SW 1271 (cell line): ENCODE data around the gene PTPN1.
A peak's percentile ranks its signal among the peaks of the same experiment; 100 is the strongest.
"Not testable (repeated sequence)": the region's sequence is repeated elsewhere in the genome, so short reads cannot be mapped to it uniquely, and the experiment has no call there.

Experiments used
- DNase-seq, 2 experiments: peaks; one replicate each; lab custom pipeline; 2025; lab: John Stamatoyannopoulos, UW

Gene PTPN1

DNA sequence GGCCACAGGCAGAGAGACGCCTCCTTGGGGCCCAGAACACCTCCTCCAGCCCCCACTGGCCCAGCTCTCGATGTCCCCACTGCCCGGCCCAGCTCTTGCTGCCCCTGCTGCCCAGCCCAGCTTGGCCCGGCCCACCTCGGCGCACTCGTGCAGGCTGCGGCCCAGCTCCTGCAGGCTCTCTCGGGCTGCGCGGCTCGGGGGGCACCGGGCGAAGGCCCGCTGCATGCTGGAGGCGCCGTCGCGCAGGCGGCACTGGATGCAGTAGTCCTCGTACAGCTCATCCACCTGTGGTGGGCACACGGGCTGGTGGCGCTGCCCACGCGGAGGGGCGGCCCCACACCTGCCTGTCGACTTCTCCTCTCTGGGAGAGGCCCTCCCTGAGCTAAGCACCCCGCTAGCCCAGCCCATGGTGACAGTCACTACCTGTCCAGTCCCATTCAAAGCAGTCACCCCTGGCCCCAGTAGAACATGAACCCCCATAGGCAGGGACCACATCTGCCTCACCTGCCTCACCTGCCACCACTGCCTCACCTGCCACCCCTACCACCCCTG is 99.3 kb downstream of the PTPN1 start:
- no peak for DNase-seq

DNA sequence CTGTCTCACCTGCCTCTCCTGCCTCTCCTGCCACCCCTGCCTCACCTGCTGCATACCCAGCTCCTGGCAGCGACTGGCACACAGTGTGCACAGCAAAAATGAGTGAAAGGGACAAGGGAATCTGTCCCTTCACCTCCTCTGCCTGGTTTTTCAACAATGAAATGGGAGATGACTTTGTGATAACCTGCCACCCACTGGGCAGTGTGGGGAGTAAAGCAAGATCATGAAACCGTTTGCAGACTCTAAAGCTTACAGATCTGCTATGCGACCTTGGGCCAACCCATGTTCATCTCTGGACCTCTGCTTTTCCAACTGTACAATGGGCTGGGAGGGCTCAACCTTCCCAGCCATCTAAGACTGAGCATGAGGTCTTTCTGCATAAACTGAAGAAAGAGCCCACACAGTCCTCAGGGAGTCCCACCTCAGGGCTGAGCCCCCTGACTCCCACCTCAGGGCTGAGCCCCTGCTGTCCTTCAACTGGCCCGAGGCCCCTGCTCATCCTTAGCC is 100.1 kb downstream of the PTPN1 start:
- DNase-seq, result peak in 1 of 2 experiments; percentile 27

DNA sequence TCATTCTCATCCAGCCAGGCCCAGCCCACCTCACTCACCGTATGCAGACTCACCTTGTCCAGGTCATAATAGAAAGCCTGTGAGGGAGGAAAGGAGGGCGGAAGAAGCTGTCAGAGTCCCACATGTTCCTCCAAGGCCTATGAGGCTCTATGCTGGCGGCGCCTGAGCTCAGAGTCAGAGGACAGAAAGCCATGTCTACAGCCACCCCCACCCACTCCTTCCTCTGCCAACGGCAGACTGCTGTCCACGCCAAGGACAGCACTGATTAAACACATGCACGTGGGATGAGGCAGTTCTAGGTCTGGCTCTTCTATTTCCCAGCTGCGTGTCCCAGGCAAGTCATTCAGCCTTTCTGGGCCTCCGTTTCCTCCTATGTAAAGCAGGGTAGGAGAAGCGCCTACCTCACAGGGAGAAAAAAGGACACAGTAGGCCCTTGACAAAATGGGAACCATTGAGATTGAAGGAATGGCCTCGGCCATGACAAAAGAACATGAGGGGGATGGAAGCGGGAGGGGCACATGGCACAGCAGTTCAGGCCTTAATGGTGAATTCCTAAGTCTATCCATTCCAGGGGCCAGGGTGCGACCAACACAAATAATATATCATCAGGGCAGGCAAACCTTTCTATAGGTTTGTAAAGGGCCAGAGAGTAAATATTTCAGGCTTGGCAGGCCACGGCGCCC is 101.1 kb downstream of the PTPN1 start:
- no peak for DNase-seq

DNA sequence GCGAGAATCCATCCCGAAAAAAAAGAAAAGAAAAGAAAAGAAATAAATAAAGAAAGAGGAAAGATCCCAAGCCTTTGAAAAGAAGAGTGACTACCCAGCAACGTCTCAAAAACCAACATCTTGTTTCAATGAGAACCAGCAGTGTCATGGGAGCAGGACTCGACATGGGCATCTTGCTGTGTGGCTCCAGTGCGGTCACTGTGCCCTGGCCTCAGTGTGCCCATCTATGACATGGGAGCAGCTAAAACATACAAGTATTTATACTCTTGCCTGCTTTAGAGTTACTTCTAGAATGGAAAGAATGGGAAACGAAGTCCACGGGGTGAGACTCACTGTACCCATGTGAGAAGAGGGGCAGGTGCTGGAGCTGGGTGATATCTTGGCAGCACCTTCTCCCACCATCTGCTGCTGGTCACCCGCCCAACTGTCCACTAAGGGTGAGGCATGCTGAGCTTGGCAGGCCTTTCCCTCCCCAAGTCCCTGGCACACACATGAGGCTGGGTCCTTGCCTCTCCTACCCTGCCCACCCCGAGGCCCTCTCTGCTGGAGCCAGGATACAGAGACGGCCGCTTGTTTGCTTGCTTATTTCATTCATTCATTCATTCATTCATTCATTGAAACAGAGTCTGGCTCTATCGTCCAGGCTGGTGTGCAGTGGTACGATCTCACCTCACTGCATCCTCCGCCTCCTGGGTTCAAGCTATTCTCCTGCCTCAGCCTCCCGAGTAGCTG is 103.4 kb downstream of the PTPN1 start:
- DNase-seq, result no peak

DNA sequence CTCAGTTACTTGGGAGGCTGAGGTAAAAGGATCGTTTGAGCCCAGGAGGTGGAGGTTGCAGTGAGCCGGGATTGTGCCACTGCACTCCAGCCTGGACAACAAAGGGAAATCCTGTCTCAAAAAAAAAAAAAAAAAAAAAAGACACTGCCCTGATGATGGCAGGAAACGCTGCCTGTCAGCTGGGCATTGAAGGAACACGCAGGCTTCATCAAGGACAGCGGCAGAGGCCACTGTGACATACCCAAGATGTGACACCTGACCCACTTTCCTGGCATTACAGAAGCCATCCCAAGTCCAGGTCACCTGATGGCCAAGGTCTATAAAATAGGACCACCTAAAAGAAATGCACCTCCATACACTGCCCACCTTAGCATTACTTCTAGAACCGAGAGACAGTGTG is 105.2 kb downstream of the PTPN1 start:
- no peak for DNase-seq

DNA sequence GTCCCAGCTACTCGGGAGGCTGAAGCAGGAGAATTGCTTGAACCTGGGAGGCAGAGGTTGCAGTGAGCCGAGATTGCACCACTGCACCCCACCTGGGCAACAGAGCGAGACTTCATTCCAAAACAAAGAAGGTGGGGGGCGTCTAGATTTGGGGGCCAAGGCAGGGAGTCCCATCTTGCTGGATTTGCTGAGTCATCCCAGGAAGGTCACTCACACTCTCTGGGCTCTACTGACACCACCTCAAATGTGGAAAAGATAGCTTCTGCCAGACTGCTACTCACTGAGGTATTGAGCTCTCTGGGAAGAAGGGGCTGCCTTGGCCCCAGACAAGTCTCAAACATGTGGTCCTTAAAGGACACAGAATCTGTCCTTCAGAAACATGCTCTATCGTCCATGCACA is 106.8 kb downstream of the PTPN1 start:
- DNase-seq, result no peak

DNA sequence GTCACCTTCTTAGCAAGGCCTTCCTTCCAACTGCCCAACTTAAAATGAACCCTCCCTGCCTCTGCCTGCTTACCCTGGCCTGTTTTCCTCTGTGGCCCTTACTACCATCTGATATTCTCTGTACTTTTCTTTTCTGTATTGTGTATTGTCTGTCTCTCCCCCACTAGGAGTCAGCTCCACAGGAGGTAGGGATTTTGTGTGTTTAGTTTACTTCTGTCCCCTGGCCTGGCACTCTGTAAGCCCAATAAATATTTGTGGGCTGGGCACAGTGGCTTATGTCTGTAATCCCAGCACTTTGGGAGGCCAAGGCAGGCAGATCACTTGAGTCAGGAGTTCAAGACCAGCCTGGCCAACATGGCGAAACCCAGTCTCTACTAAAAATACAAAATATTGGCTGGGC is 108.4 kb downstream of the PTPN1 start:
- DNase-seq, result no peak

DNA sequence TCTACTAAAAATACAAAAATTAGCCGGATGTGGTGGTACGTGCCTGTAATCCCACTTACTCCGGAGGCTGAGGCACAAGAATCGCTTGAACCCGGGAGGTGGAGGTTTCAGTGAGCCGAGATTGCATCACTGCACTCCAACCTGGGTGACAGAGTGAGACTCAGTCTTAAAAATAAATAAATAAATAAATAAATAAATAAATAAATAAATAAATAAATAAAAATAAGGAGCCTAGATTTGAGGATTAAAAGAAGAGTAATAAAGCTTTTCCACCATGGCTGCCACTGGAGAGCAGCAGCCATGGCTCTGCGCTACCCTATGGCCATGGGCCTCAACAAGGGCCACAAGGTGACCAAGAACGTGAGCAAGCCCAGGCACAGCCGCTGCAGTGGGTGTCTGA is 110.3 kb downstream of the PTPN1 start:
- not testable (repeated sequence) for DNase-seq

DNA sequence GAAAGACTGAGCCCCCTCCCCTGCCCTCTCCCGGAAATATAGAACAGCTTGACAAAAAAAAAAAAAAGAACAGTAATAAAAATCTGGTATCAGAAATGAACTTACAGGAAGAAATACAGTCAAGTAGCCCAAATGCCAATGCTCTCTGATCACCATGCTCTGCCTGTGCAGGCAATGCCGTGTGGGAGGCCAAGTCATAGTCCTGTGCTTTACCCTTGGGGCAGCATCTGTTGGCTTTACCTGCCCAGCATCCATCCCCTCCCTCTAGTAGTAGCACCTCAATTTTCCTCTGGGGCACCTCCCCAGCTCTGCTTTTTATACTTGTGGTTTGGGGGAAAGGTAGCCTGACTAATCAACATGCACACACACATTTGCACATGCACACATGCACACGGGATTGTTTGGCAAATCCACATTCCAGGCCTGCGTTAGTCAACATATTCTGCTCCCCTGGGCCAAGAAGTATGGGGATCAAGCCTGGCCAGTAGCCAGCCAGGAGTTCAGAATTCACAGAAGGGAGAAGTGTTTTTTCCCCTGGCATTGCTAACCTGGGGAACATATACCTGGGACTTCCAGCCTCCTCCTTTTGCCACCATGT is 111.0 kb downstream of the PTPN1 start:
- no peak for DNase-seq

DNA sequence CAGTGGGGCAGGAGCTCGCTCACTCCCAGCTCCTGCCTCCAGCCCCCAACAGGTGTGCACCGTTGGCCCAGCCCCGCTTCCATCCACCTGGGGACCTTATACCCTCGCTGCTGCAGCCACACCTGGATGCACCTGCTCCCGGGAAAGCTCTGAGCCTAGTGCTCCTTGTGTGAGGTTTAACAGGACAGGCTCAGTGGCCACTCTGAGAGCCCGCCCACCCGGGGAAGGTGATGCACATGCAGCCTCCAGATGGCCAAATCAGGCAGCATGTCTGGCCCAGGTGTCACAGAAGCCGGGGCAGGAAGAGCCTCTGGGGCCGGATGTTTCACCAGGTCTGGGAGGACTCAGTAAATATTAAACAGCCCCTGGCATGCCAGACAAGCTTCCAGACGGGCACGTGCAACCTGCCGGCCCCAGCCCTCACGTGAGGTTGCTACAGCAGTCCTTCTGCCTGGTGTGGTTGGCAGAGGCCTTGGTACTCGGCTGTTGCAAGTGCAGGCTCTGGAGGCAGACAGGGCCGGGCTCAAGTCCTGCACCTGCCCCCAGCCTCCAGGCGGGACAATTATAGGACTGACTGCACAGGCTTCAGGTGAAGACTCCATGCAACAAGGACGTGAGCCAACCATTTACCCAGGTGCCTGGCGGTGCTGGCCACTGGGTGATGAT is 114.3 kb downstream of the PTPN1 start:
- DNase-seq, result no peak

DNA sequence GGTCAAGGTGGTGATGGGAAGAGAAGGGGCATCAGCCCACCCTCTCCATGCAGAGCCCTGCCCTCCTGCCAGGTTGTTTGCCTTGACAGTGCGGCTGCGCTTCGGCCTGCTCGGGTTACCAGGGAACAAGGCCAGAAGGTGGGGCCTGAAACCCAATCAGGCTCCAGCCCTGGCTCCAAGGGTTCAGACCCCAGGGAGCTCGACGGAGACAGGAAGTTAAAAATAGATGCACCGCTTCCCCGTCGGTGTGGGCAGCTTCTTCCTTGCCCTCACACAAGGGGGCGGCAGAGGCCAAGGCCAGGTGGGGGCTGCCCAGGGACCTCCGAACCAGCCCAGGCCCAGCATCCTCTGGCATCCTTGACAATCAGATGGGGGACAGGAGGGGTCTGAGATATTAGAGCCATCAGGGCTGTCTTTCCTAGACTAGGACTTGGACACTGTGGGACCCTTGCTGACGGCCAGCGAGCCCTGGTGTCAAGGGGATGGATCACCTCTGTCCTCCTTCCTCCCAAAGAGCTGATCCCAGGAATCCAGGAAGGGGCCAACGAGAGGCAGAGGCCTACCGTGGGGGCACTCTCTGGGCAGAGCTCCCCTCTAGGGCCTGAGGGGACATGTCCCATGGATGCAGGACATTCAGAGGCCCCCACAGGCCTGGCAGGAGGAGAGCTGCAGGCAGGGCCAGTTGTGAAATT is 115.9 kb downstream of the PTPN1 start:
- no peak for DNase-seq

DNA sequence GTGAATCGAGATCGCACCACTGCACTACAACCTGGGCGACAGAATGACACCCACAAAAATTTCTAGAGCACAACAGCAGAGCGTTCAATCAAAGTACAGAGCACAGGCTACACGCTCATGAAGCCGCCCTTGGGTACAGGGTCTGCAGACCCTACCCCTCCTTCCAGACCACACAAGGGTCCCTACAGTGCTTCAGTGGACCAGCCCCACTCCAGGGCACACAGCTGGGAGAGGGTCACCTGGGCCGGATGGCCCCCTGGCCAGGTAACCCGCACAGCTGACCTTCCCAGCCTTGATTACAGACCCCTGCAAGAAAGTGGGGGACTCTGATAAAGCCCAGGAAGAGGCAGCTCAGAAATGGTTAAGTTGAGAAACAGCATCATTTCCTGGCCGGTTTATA is 117.6 kb downstream of the PTPN1 start:
- DNase-seq, result no peak

DNA sequence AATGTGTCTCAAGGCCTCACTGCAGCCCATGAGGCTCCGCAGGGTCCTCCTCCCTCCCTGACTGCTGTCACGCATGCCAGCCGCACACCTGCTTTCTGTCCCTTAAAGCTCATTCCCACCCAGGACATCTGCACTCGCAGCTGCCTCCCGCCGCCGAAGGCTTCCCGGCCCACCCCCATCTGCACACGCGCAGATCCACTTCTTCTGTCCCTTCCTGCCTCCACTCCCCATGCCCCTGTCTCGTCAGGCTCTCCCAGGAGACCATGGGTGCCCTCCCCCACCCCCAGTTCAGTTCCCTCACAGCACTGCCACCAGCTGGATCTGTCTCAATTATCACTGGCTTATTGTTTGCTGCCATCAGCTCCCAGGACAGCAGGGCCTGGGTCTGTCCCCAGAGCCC is 118.1 kb downstream of the PTPN1 start:
- DNase-seq, result no peak

DNA sequence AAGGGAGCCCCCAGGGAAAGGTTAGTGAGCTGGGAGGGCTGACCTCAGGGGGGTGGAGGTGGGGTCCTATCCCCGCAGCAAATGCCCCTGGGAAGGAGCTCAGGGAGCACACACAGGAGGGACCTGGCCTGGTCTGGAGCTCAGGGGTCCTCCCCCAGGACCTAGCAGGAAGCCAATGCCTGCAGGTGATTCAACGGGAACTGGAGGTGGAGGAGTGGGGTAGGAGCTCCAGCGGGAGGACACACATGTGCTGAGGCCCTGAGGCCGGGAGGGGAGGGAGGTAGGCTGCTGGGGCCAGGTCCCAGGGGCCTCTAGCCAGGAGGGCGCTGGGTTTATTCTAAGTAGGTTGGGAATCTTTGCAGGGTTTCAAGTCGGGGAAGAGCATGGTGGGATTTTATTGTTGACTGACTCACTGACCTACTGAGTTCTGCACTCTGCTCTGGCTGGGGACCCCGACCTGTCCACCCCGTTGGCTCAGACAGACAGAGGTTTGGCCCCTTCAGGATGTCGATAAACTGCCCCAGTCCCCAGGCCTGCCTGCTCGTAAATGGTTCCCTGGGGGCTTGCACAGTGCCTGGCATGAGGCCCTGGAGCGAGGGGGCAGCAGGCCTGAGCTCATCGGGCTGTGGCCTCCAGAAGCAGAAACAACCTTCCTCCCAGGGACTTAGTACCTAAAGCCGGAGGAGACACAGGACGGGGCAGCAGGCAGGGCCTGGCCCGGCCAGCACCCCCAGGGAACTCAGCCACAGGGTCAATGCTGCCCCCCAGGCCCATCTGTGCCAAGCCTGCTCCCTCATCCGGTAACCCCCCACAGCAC is 118.9 kb downstream of the PTPN1 start:
- DNase-seq, result no peak

DNA sequence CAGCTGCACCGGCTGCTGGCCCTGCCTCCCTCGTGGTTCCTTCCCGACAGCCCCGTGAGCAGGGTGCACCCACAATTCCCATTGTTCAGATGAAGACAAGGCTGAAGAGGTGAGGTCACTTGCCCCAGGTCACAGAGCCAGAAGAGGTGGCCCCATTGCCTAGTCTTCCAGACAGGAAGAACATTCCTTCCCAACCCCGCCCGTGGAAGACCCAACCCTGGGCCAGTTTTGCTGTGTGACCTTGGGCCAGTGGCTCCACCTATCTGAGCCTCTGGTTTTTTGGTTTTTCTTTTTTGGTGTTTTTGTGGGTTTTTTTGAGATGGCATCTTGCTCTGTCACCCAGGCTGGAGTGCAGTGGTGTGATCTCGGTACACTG is 119.5 kb downstream of the PTPN1 start:
- DNase-seq, result no peak

DNA sequence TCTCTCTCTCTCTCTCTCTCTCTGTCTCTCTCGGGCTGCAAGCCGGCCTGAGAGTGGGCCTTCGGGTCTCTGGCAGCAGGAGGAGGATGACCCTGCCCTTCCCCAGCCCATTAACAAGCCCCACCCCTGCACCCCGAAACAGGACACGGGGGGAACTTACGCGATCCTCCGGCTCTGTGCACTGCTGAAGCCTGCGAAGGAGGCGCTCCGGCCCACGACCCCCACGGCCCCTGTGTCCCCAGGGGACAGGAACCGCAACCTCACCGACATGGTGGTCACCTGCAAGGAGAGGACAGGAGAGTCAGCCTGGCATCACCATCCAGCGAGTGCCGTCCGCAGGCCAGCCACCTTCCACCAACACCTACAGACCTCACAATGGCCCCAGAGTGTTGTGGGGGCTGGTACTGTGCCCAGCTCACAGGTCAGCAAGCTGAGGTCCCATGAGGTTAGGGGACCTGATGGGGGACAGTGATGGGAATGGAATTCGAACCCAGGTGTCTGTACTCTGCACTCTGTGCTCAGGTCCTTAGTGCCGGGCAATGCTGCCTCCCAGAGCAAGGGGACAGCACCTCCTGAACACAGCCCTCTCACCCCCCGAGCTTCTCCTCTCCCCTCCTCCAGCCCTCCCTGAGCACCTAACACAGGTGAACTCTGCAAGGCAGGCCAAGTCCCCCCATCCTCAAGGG is 120.5 kb downstream of the PTPN1 start:
- DNase-seq, result no peak

DNA sequence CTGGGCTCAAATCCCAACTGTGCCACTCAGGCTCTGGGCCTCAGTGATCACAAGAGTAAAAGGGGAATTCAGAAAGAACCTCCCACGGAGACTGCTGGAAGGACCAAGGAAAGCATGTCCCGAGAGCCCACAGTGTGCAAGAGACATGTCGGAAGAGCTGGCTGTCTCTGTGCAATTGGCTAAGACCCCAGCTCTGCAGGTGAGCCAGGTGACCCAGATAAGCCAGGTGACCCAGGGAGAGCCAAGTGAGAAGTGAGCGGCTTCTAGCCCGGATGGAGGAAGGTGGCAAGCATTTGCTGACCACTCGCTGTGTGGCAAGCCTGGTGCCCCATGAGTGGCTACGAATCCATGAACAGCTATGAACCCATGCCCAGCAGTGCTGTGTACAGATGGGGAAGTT is 122.1 kb downstream of the PTPN1 start:
- no peak for DNase-seq

DNA sequence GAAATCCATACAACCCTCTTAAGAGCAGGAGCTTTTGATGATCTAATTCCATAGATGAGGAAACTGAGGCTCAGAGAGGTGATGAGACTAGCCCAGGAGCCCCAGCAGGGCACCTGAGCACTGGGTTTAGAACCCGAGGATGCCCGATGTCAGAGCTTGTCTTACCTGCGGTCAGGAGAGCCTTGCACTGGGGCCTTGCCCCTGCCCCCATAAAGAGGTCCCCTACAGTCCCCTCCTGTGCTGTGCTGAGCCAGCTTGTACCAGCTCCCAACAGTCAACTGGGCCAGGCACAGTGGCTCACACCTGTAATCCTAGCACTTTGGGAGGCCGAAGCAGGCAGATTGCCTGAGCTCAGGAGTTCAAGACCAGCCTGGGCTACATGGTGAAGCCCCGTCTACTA is 122.5 kb downstream of the PTPN1 start:
- no peak for DNase-seq

DNA sequence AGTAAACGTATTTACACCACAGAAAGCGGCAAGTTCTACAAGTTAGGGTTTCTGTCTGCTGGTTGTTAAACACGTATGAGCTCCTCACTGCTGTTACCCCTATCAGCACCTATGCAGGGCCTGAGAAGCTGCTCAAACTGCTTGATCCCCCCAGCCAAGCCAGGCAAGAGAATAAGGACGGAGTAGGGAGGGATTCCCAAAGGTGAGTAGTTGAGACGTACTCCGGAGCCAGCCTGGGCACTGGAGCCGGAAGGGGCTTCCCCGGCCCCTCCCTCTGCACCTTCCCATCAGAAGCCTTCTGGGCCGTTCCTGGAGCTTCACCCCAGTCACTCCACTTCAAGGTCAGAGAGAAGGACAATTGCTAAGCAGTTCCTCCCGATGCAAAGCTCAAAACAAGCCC is 123.2 kb downstream of the PTPN1 start:
- DNase-seq, result no peak

DNA sequence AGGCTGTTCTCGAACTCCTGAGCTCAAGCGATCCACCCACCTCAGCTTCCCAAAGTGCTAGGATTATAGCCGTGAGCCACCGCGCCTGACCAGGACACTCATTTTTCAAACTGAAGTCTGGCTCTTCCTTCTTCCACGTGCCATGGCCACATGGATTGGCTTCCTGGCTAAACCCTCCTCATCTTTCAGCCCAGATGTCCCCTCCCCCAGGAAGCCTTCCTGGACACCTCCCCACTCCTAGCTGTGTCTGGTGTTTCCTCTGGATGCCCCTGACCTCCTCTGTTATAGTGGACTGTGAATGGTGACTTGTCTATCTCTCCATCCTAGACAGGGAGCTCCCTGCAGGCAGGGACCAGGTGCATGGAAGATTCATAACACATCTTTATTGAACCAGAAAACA is 124.0 kb downstream of the PTPN1 start:
- DNase-seq, result no peak
